ENCODE measurements around the gene CPNE9. TPM values are rescaled to one million over a fixed set of nuclear protein-coding genes. Genes with fewer than 3 reads are reported as not detected.

Gene CPNE9
- total RNA-seq, 1 donor from 2014 or later: 0.20 TPM

GRCh38 chr3:9739181-9739580, 35.5 kb downstream of the CPNE9 start:
- peaks cover 11% of the 10 kb centered on the region for H3K36me3 Mint-ChIP-seq (ENCODE audit: low read depth, unreplicated experiment)
- H3K27me3 Mint-ChIP-seq (ENCODE audit: low read depth, unreplicated experiment): no peaks in the 10 kb centered on the region
- FAIRE-seq: no peak

GRCh38 chr3:9742560-9742959, 38.9 kb downstream of the CPNE9 start:
- H3K4me1 ChIP-seq (ENCODE audit: insufficient read depth, low read length): peaks cover 16% of the 10 kb centered on the region
- no peaks in the 10 kb centered on the region for H3K9me3 ChIP-seq (ENCODE audit: insufficient read depth, low read depth, low read length)
- H4K20me1 ChIP-seq (ENCODE audit: insufficient read depth, low read length): peaks cover 54% of the 10 kb centered on the region
- H3K27ac ChIP-seq (ENCODE audit: low read depth, low read length): no peak overlapping the region
- Mint-ChIP-seq H3K27me3 (ENCODE audit: low read depth, unreplicated experiment) (no peaks in the 10 kb centered on the region), H3K4me3 (ENCODE audit: unreplicated experiment) (no peak overlapping the region), H3K27ac (ENCODE audit: unreplicated experiment) (no peak overlapping the region), H3K36me3 (ENCODE audit: low read depth, unreplicated experiment) (peaks cover 19% of the 10 kb centered on the region), H3K4me1 (ENCODE audit: low read depth, unreplicated experiment) (peaks cover 17% of the 10 kb centered on the region), H3K9me3 (ENCODE audit: unreplicated experiment) (no peaks in the 10 kb centered on the region)
- peaks cover 82% of the 10 kb centered on the region for H3K36me3 ChIP-seq (ENCODE audit: insufficient read depth, low read length)
- DNase-seq (ENCODE audit: low read depth) (no peak), FAIRE-seq (no peak)
- H3K4me2 ChIP-seq (ENCODE audit: low read length): no peak overlapping the region
- no peak overlapping the region for H3K9ac ChIP-seq (ENCODE audit: low read length)
- H3K4me3 ChIP-seq (ENCODE audit: insufficient read depth, low read depth, low read length): no peak overlapping the region
- H3K79me2 ChIP-seq (ENCODE audit: insufficient read depth, low read length): peaks cover 18% of the 10 kb centered on the region
- H2AFZ ChIP-seq (ENCODE audit: low read depth, low read length): no peak overlapping the region
- TF ChIP-seq, protein P1, sequence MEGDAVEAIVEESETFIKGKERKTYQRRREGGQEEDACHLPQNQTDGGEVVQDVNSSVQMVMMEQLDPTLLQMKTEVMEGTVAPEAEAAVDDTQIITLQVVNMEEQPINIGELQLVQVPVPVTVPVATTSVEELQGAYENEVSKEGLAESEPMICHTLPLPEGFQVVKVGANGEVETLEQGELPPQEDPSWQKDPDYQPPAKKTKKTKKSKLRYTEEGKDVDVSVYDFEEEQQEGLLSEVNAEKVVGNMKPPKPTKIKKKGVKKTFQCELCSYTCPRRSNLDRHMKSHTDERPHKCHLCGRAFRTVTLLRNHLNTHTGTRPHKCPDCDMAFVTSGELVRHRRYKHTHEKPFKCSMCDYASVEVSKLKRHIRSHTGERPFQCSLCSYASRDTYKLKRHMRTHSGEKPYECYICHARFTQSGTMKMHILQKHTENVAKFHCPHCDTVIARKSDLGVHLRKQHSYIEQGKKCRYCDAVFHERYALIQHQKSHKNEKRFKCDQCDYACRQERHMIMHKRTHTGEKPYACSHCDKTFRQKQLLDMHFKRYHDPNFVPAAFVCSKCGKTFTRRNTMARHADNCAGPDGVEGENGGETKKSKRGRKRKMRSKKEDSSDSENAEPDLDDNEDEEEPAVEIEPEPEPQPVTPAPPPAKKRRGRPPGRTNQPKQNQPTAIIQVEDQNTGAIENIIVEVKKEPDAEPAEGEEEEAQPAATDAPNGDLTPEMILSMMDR (IDR thresholded peaks at IDR 0.05; ENCODE audit: insufficient read depth, low read depth, low read length): no peak
- no peak for TF ChIP-seq EZH2 (IDR thresholded peaks at IDR 0.05; ENCODE audit: insufficient read depth, low read length)
- no peaks in the 10 kb centered on the region for H3K27me3 ChIP-seq (ENCODE audit: insufficient read depth, low read length)

More at GRCh38 chr3:9739181-9739580, 35.5 kb downstream of the CPNE9 start:
- DNase-seq (ENCODE audit: low read depth): no peak
- peaks cover 48% of the 10 kb centered on the region for H3K79me2 ChIP-seq (ENCODE audit: insufficient read depth, low read length)
- H3K36me3 ChIP-seq (ENCODE audit: insufficient read depth, low read length): peaks cover 72% of the 10 kb centered on the region
- H3K9ac ChIP-seq (ENCODE audit: low read length): no peak overlapping the region
- H3K4me2 ChIP-seq (ENCODE audit: low read length): no peak overlapping the region
- Mint-ChIP-seq H3K4me1 (ENCODE audit: low read depth, unreplicated experiment) (no peaks in the 10 kb centered on the region), H3K4me3 (ENCODE audit: unreplicated experiment) (no peak overlapping the region), H3K9me3 (ENCODE audit: unreplicated experiment) (no peaks in the 10 kb centered on the region), H3K27ac (ENCODE audit: unreplicated experiment) (no peak overlapping the region)
- H3K4me3 ChIP-seq (ENCODE audit: insufficient read depth, low read depth, low read length): no peak overlapping the region
- H4K20me1 ChIP-seq (ENCODE audit: insufficient read depth, low read length): peaks cover 65% of the 10 kb centered on the region
- H3K4me1 ChIP-seq (ENCODE audit: insufficient read depth, low read length): no peaks in the 10 kb centered on the region
- no peak overlapping the region for H3K27ac ChIP-seq (ENCODE audit: low read depth, low read length)
- no peaks in the 10 kb centered on the region for H3K9me3 ChIP-seq (ENCODE audit: insufficient read depth, low read depth, low read length)
- H2AFZ ChIP-seq (ENCODE audit: low read depth, low read length): no peak overlapping the region
- H3K27me3 ChIP-seq (ENCODE audit: insufficient read depth, low read length): no peaks in the 10 kb centered on the region
- TF ChIP-seq EZH2 (IDR thresholded peaks at IDR 0.05; ENCODE audit: insufficient read depth, low read length): no peak
- TF ChIP-seq, protein P1 (IDR thresholded peaks at IDR 0.05; ENCODE audit: insufficient read depth, low read depth, low read length): no peak

DNA sequence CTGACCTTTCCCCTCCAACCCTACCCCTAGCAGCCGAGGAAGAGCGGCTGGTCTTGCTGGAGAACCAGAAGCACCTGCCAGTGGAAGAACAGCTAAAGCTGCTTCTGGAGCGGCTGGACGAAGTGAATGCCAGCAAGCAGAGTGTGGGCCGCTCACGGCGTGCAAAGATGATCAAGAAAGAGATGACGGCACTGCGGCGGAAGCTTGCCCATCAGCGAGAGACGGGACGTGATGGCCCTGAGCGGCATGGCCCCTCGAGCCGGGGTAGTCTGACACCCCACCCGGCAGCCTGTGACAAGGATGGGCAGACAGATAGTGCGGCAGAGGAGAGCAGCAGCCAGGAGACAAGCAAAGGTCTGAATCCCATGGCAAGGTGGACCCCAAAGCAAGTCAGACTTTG, 39.9 kb downstream of the CPNE9 start:
- H3K36me3 Mint-ChIP-seq (ENCODE audit: low read depth, unreplicated experiment): peaks cover 22% of the 10 kb centered on the region
- Histone ChIP-seq H3K27ac (ENCODE audit: low read depth, low read length) (no peak overlapping the region), H3K79me2 (ENCODE audit: insufficient read depth, low read length) (peaks cover 18% of the 10 kb centered on the region), H3K4me3 (ENCODE audit: insufficient read depth, low read depth, low read length) (no peak overlapping the region), H4K20me1 (ENCODE audit: insufficient read depth, low read length) (peaks cover 45% of the 10 kb centered on the region), H3K4me1 (ENCODE audit: insufficient read depth, low read length) (peaks cover 16% of the 10 kb centered on the region), H3K36me3 (ENCODE audit: insufficient read depth, low read length) (peaks cover 79% of the 10 kb centered on the region), H3K9me3 (ENCODE audit: insufficient read depth, low read depth, low read length) (no peaks in the 10 kb centered on the region), H3K9ac (ENCODE audit: low read length) (no peak overlapping the region), H3K27me3 (ENCODE audit: insufficient read depth, low read length) (no peaks in the 10 kb centered on the region), H2AFZ (ENCODE audit: low read depth, low read length) (no peak overlapping the region), H3K4me2 (ENCODE audit: low read length) (no peak overlapping the region)
- no peak for DNase-seq (ENCODE audit: low read depth)
- H3K4me1 Mint-ChIP-seq (ENCODE audit: low read depth, unreplicated experiment): peaks cover 21% of the 10 kb centered on the region
- no peaks in the 10 kb centered on the region for H3K9me3 Mint-ChIP-seq (ENCODE audit: unreplicated experiment)
- TF ChIP-seq, protein P1 (IDR thresholded peaks at IDR 0.05; ENCODE audit: insufficient read depth, low read depth, low read length): no peak
- no peak for TF ChIP-seq EZH2 (IDR thresholded peaks at IDR 0.05; ENCODE audit: insufficient read depth, low read length)
- FAIRE-seq: no peak
- no peak overlapping the region for H3K27ac Mint-ChIP-seq (ENCODE audit: unreplicated experiment)
- H3K4me3 Mint-ChIP-seq (ENCODE audit: unreplicated experiment): no peak overlapping the region
- no peaks in the 10 kb centered on the region for H3K27me3 Mint-ChIP-seq (ENCODE audit: low read depth, unreplicated experiment)
